ENCODE data around the gene KLRC2.
"Not testable (repeated sequence)": the region's sequence is repeated elsewhere in the genome, so short reads cannot be mapped to it uniquely, and the experiment has no call there.

Gene KLRC2

GRCh38 chr12:10435816-10436215 lies at the start of gene KLRC2:
Gene KLRC2 (minus strand): TSS chr12:10436010. CDS start chr12:10435986, 24 bp downstream.
- not testable (repeated sequence) for DNase-seq

GRCh38 chr12:10481901-10482300 lies 46.1 kb upstream of the KLRC2 start:
- not testable (repeated sequence) for DNase-seq

- DNase-seq, result not testable (repeated sequence)
Measured at GRCh38 chr12:10472808-10473207, 37.0 kb upstream of the KLRC2 start.

- no peak for DNase-seq
Measured at GRCh38 chr12:10469701-10470100, 33.9 kb upstream of the KLRC2 start.

GRCh38 chr12:10466311-10466710 lies 30.5 kb upstream of the KLRC2 start:
- DNase-seq, result no peak

GRCh38 chr12:10457760-10458159 lies 21.9 kb upstream of the KLRC2 start:
- no peak for DNase-seq

- DNase-seq, result no peak
Measured at GRCh38 chr12:10456856-10457255, 21.0 kb upstream of the KLRC2 start.

GRCh38 chr12:10455766-10456165 lies 20.0 kb upstream of the KLRC2 start:
- no peak for DNase-seq

GRCh38 chr12:10454531-10454930 lies 18.7 kb upstream of the KLRC2 start:
- no peak for DNase-seq

GRCh38 chr12:10453156-10453555 lies 17.3 kb upstream of the KLRC2 start, which contains the start of gene KLRC1:
Gene KLRC1 (minus strand): TSS chr12:10453377. CDS start chr12:10451156, 2,221 bp downstream.
- no peak for DNase-seq

GRCh38 chr12:10448236-10448635 lies 12.4 kb upstream of the KLRC2 start:
- DNase-seq, result no peak

GRCh38 chr12:10446052-10446451 lies 10.2 kb upstream of the KLRC2 start:
- DNase-seq, result not testable (repeated sequence)

GRCh38 chr12:10441144-10441543 lies 5.3 kb upstream of the KLRC2 start:
- not testable (repeated sequence) for DNase-seq

GRCh38 chr12:10439608-10440274 lies 3.9 kb upstream of the KLRC2 start:
- DNase-seq, result not testable (repeated sequence)

GRCh38 chr12:10437601-10438000 lies 1.8 kb upstream of the KLRC2 start:
- not testable (repeated sequence) for DNase-seq

- DNase-seq, result not testable (repeated sequence)
Measured at GRCh38 chr12:10430623-10431022, 5.2 kb downstream of the KLRC2 start.

- not testable (repeated sequence) for DNase-seq
Measured at GRCh38 chr12:10425938-10426337, 9.9 kb downstream of the KLRC2 start.

GRCh38 chr12:10424260-10424899 lies 11.4 kb downstream of the KLRC2 start:
- DNase-seq, result not testable (repeated sequence)

- not testable (repeated sequence) for DNase-seq
Measured at GRCh38 chr12:10422159-10422558, 13.7 kb downstream of the KLRC2 start.

GRCh38 chr12:10420334-10420733 lies 15.5 kb downstream of the KLRC2 start, which contains the start of gene KLRC3:
Gene KLRC3 (minus strand): TSS chr12:10420595. CDS start chr12:10420550, 45 bp downstream.
- DNase-seq, result not testable (repeated sequence)

GRCh38 chr12:10409392-10409791 lies 26.4 kb downstream of the KLRC2 start, which contains the start of gene KLRC4:
Gene KLRC4 (minus strand): TSS chr12:10409757. CDS start chr12:10409575, 182 bp downstream.
- DNase-seq, result no peak

GRCh38 chr12:10408842-10409241 lies 27.0 kb downstream of the KLRC2 start:
- DNase-seq, result no peak

GRCh38 chr12:10406725-10407124 lies 29.1 kb downstream of the KLRC2 start:
- DNase-seq, result no peak

- DNase-seq, result no peak
Measured at GRCh38 chr12:10405294-10405693, 30.5 kb downstream of the KLRC2 start.
